Astrocyte (in vitro differentiated cells and primary cell): ENCODE data around the gene STK39. TPM values are rescaled to one million over a fixed set of nuclear protein-coding genes. Genes with fewer than 3 reads are reported as not detected.

ENCODE experiments used
- DNase-seq: peaks from one replicate; pipeline ENCODE4 v3.0.0-alpha.2; 2010; ENCODE audit warnings: low read depth
- FAIRE-seq: peaks from 2 replicates; lab custom pipeline; 2011; peaks lifted over from hg19 to GRCh38; lab: Jason Lieb, UNC
- H2AFZ ChIP-seq: 2 replicates; pipeline ENCODE4 v1.6.0; 2012; ENCODE audit warnings: low read depth, low read length, inconsistent platforms
- H3K27ac ChIP-seq: 2 replicates; pipeline ENCODE4 v1.5.1; 2011; ENCODE audit warnings: low read depth, low read length, inconsistent platforms
- H3K27me3 ChIP-seq: 2 replicates; pipeline ENCODE4 v1.6.0; 2011; ENCODE audit warnings: low read length, inconsistent platforms; ENCODE audit not compliant: insufficient read depth
- H3K36me3 ChIP-seq: 2 replicates; pipeline ENCODE4 v1.5.1; 2011; ENCODE audit warnings: low read length, inconsistent platforms; ENCODE audit not compliant: insufficient read depth
- H3K4me1 ChIP-seq: 2 replicates; pipeline ENCODE4 v1.5.1; 2011; ENCODE audit warnings: low read length, inconsistent platforms; ENCODE audit not compliant: insufficient read depth
- H3K4me2 ChIP-seq: 2 replicates; pipeline ENCODE4 v1.6.0; 2012; ENCODE audit warnings: low read length, inconsistent platforms
- H3K4me3 ChIP-seq: 2 replicates; pipeline ENCODE4 v1.5.1; 2011; ENCODE audit warnings: low read depth, mild to moderate bottlenecking, low read length, inconsistent platforms; ENCODE audit not compliant: insufficient read depth
- H3K79me2 ChIP-seq: 2 replicates; pipeline ENCODE4 v1.6.0; 2012; ENCODE audit warnings: mild to moderate bottlenecking, low read length, inconsistent platforms; ENCODE audit not compliant: insufficient read depth
- H3K9ac ChIP-seq: 2 replicates; pipeline ENCODE4 v1.6.0; 2012; ENCODE audit warnings: mild to moderate bottlenecking, low read length, inconsistent platforms
- H3K9me3 ChIP-seq: 2 replicates; pipeline ENCODE4 v1.5.1; 2012; ENCODE audit warnings: low read depth, mild to moderate bottlenecking, low read length, inconsistent platforms; ENCODE audit not compliant: insufficient read depth
- H4K20me1 ChIP-seq: 2 replicates; pipeline ENCODE4 v1.6.0; 2012; ENCODE audit warnings: low read length, inconsistent platforms; ENCODE audit not compliant: insufficient read depth
- H3K27ac Mint-ChIP-seq: one replicate; pipeline ENCODE4 v1.8.0; 2021; ENCODE audit warnings: mild to moderate bottlenecking, mixed read lengths; ENCODE audit not compliant: unreplicated experiment
- H3K27me3 Mint-ChIP-seq: one replicate; pipeline ENCODE4 v1.8.0; 2021; ENCODE audit warnings: low read depth, mixed read lengths; ENCODE audit not compliant: unreplicated experiment
- H3K36me3 Mint-ChIP-seq: one replicate; pipeline ENCODE4 v1.8.0; 2021; ENCODE audit warnings: low read depth, mixed read lengths; ENCODE audit not compliant: unreplicated experiment
- H3K4me1 Mint-ChIP-seq: one replicate; pipeline ENCODE4 v1.8.0; 2021; ENCODE audit warnings: low read depth, mixed read lengths; ENCODE audit not compliant: unreplicated experiment
- H3K4me3 Mint-ChIP-seq: one replicate; pipeline ENCODE4 v1.8.0; 2021; ENCODE audit warnings: mild to moderate bottlenecking, moderate library complexity, mixed read lengths; ENCODE audit not compliant: unreplicated experiment
- H3K9me3 Mint-ChIP-seq: one replicate; pipeline ENCODE4 v1.8.0; 2021; ENCODE audit warnings: mild to moderate bottlenecking, mixed read lengths; ENCODE audit not compliant: unreplicated experiment
- CTCF ChIP-seq: IDR thresholded peaks from 2 replicates; pipeline ENCODE4 v1.5.1; 2011; ENCODE audit warnings: low read depth, mild to moderate bottlenecking, inconsistent platforms, low read length, moderate library complexity; ENCODE audit not compliant: insufficient read depth
- EZH2 ChIP-seq: IDR thresholded peaks from 2 replicates; pipeline ENCODE4 v1.6.1; 2012; ENCODE audit warnings: mild to moderate bottlenecking, low read length, inconsistent platforms; ENCODE audit not compliant: insufficient read depth
- total RNA-seq: library from RNA; stranded (reverse); gene quantifications from 2 replicates; pipeline ENCODE4 v1.2.1, GENCODE V29; 2021

The STK39 gene
- total RNA-seq, 1 donor from 2014 or later = 23.4 TPM

- Histone ChIP-seq H3K4me1 (no peaks in the 10 kb centered on the region), H2AFZ (no peak overlapping the region), H3K9ac (no peak overlapping the region), H3K79me2 (no peaks in the 10 kb centered on the region), H3K27ac (no peak overlapping the region), H3K4me3 (no peak overlapping the region), H3K27me3 (no peaks in the 10 kb centered on the region), H3K36me3 (no peaks in the 10 kb centered on the region), H3K9me3 (no peaks in the 10 kb centered on the region), H4K20me1 (no peaks in the 10 kb centered on the region), H3K4me2 (no peak overlapping the region)
- no peak overlapping the region for H3K27ac Mint-ChIP-seq
- no peak for TF ChIP-seq CTCF
- TF ChIP-seq EZH2 = no peak
- FAIRE-seq (no peak), DNase-seq (no peak)
- peaks cover 2% of the 10 kb centered on the region for H3K36me3 Mint-ChIP-seq
- no peak overlapping the region for H3K4me3 Mint-ChIP-seq
- H3K4me1 Mint-ChIP-seq = no peaks in the 10 kb centered on the region
- no peaks in the 10 kb centered on the region for H3K27me3 Mint-ChIP-seq
- H3K9me3 Mint-ChIP-seq = no peaks in the 10 kb centered on the region
Observed at GRCh38 chr2:167954495-167954894, 292.9 kb downstream of the STK39 start.

GRCh38 chr2:167953776-167954175 is 293.6 kb downstream of the STK39 start:
- Histone ChIP-seq H3K4me3 (no peak overlapping the region), H3K27ac (no peak overlapping the region), H3K9ac (no peak overlapping the region), H3K36me3 (no peaks in the 10 kb centered on the region), H2AFZ (no peak overlapping the region), H3K27me3 (no peaks in the 10 kb centered on the region), H4K20me1 (no peaks in the 10 kb centered on the region), H3K9me3 (no peaks in the 10 kb centered on the region), H3K4me1 (no peaks in the 10 kb centered on the region), H3K79me2 (no peaks in the 10 kb centered on the region), H3K4me2 (no peak overlapping the region)
- Mint-ChIP-seq H3K27ac (no peak overlapping the region), H3K36me3 (peaks cover 2% of the 10 kb centered on the region), H3K9me3 (no peaks in the 10 kb centered on the region), H3K27me3 (no peaks in the 10 kb centered on the region), H3K4me3 (no peak overlapping the region), H3K4me1 (no peaks in the 10 kb centered on the region)
- DNase-seq (no peak), FAIRE-seq (no peak)
- TF ChIP-seq CTCF (no peak), EZH2 (no peak)

- TF ChIP-seq EZH2 (no peak), CTCF (no peak)
- Histone ChIP-seq H3K27me3 (no peaks in the 10 kb centered on the region), H3K4me2 (no peak overlapping the region), H3K9me3 (no peaks in the 10 kb centered on the region), H3K4me1 (no peaks in the 10 kb centered on the region), H3K36me3 (no peaks in the 10 kb centered on the region), H3K79me2 (no peaks in the 10 kb centered on the region), H3K4me3 (no peak overlapping the region), H3K9ac (no peak overlapping the region), H4K20me1 (no peaks in the 10 kb centered on the region), H3K27ac (no peak overlapping the region), H2AFZ (no peak overlapping the region)
- Mint-ChIP-seq H3K27ac (no peak overlapping the region), H3K4me1 (peaks cover under 1% of the 10 kb centered on the region), H3K27me3 (no peaks in the 10 kb centered on the region), H3K4me3 (no peak overlapping the region), H3K9me3 (peaks cover 2% of the 10 kb centered on the region), H3K36me3 (peaks cover 2% of the 10 kb centered on the region)
- no peak for DNase-seq
- no peak for FAIRE-seq
Observed at GRCh38 chr2:167950571-167950970, 296.8 kb downstream of the STK39 start.
